NB4 (cell line): ENCODE results near the gene BOC.
A peak's percentile ranks its signal among the peaks of the same experiment; 100 is the strongest.

ENCODE experiments used
- DNase-seq: peaks from one replicate; pipeline ENCODE4 v3.0.0; 2010; ENCODE audit warnings: low read depth
- H3K4me3 ChIP-seq: one replicate; pipeline ENCODE4 v1.5.1; 2011; ENCODE audit warnings: mild to moderate bottlenecking, low read depth, low read length, moderate library complexity
- CTCF ChIP-seq: IDR thresholded peaks from one replicate; pipeline ENCODE4 v1.5.1; 2012; ENCODE audit warnings: low read depth, low read length
- MYC ChIP-seq: IDR thresholded peaks from 2 replicates; pipeline ENCODE4 v1.6.1; 2011; ENCODE audit warnings: low read depth, low read length
- POLR2A ChIP-seq: IDR thresholded peaks from 2 replicates; pipeline ENCODE4 v1.6.1; 2011; ENCODE audit warnings: mild to moderate bottlenecking; ENCODE audit not compliant: insufficient read length; ENCODE audit errors: extremely low read depth
- TF ChIP-seq, protein P1 (sequence below): IDR thresholded peaks from 2 replicates; pipeline ENCODE4 v1.6.1; 2011; ENCODE audit warnings: low read depth, low read length

Gene BOC

DNA sequence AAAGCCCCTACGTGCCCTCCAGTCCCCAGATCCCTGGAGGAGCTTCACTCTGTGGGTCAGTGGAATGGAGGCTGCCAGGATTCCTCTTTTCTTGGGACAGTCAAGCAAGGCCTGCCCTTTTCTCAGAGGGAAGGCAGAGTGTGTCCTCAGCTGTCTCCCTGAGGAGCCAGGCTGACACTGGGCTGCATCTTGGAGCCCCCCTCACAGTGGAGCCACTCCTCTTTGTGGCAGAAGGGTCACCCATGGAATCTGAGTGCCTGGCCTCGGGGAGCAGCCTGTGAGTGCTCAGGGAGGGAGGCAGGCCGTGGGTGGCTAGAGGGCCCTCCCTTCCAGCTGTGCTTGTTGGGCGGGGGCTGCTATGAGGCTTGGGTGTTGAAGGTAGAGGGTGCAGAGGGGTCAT is 41.2 kb downstream of the BOC start:
- no peak for DNase-seq
- TF ChIP-seq MYC (no peak), CTCF (no peak), POLR2A (no peak)
- TF ChIP-seq, protein P1, sequence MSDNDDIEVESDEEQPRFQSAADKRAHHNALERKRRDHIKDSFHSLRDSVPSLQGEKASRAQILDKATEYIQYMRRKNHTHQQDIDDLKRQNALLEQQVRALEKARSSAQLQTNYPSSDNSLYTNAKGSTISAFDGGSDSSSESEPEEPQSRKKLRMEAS = no peak
- no peak overlapping the region for H3K4me3 ChIP-seq

DNA sequence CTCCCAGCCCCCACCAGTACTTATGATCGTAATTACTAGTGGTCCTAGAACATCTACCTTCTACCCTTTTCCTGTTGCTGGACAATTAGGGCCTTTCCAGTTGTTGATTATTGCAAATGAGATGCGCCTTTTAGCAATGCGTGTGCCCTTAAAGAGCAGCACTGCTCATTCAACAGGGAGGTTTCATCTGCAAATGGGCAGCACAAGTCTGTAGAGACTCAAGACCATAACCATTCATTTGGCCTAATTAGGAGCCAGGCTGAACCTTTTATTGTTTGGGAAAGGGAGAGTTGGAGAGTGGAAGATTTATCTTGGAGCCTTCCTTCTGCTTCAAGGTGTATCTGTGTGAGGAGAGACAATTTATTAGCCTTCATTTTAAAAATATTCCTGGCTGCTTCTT is 42.3 kb downstream of the BOC start:
- no peak overlapping the region for H3K4me3 ChIP-seq
- TF ChIP-seq, protein P1 = no peak
- no peak for TF ChIP-seq MYC
- TF ChIP-seq CTCF = no peak
- TF ChIP-seq POLR2A = no peak
- DNase-seq = no peak

GRCh38 chr3:113254171-113254947 is 43.0 kb downstream of the BOC start:
- DNase-seq = peak; percentile 16
- no peak overlapping the region for H3K4me3 ChIP-seq

DNA sequence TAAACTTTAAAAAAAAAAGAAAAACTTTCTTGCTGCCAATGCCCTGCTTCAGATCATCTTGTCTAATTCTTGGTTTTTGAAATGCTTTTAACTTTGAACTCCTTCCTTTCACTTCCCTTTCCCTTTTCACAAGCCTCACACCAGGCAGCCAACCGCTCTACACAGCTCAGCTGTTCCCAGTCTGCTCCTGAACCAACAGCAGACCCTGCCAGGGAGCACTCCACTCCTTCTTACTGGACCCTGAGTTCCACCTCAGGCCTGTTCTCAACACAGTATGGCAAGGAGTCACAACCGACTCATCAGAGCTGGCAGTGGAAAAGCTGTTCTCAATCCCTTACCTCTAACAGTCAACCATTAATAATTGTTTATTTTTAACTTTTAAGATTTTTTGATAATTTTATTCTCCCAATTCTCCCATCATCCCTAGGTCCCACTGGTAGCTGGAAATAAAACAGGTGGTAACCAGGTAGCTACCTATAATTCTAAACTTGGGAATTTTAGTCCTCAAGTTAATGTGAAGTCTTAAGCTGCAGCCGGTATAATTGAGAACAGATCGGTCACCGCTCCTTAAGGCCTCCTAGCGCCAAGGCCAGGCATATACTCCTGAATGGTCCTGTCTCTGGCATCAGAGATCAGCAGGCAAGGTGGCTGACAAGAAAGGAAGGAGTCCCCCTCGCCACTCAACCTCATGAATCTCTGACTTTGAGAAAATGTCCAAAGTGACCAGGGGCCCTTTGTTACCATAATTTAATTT is 43.9 kb downstream of the BOC start:
- peak; percentile 16 for DNase-seq
- TF ChIP-seq POLR2A = no peak
- no peak for TF ChIP-seq MYC
- no peak for TF ChIP-seq CTCF
- TF ChIP-seq, protein P1 = no peak
- no peak overlapping the region for H3K4me3 ChIP-seq

More at GRCh38 chr3:113254171-113254947, 43.0 kb downstream of the BOC start:
- TF ChIP-seq POLR2A (no peak), CTCF (no peak), MYC (no peak)
- TF ChIP-seq, protein P1 = no peak

- TF ChIP-seq POLR2A (no peak), CTCF (no peak), MYC (no peak)
- TF ChIP-seq, protein P1 = no peak
- H3K4me3 ChIP-seq = no peak overlapping the region
- DNase-seq = no peak
These were observed 44.7 kb downstream of the BOC start for GRCh38 chr3:113255854-113256615.
